CD14-positive monocyte (primary cell): Measurements from ENCODE around the gene WDR18. TPM values are rescaled to one million over a fixed set of nuclear protein-coding genes. Genes with fewer than 3 reads are reported as not detected.

Experiments used
- DNase-seq, 3 donors: peaks; one replicate each; pipeline ENCODE4 v3.0.0-alpha.2; 2011 to 2022
- H2AFZ ChIP-seq: 2 replicates; pipeline ENCODE4 v1.6.0; 2012; ENCODE audit warnings: mild to moderate bottlenecking, low read depth, low read length, inconsistent platforms; ENCODE audit not compliant: insufficient read depth, poor library complexity, severe bottlenecking
- H3K27ac ChIP-seq, 2 donors: 1 replicate in 1 of 2; 2 replicates in 1 of 2; pipeline ENCODE4 v1.5.1; 2012 to 2013; ENCODE audit warnings: low read length in 2 of 2, control low read depth in 1 of 2, inconsistent platforms in 1 of 2, low read depth in 1 of 2, mild to moderate bottlenecking in 1 of 2
- H3K27me3 ChIP-seq, 2 donors: one replicate each; pipeline versions ENCODE4 v1.6.0 to v1.6.1; 2011 to 2013; ENCODE audit warnings: low read length in 2 of 2; ENCODE audit not compliant: control insufficient read depth in 2 of 2, insufficient read depth in 2 of 2
- H3K36me3 ChIP-seq, 2 donors: replicated peaks in 1 of 2; 1 replicate in 1 of 2; 2 replicates in 1 of 2; pipeline versions ENCODE4 v1.5.1 to v1.6.1; 2012 to 2013; ENCODE audit warnings: low read length in 2 of 2, control low read depth in 1 of 2, inconsistent platforms in 1 of 2, mild to moderate bottlenecking in 1 of 2; ENCODE audit not compliant: insufficient read depth in 2 of 2, control insufficient read depth in 1 of 2
- H3K4me1 ChIP-seq, 2 donors: 1 replicate in 1 of 2; 2 replicates in 1 of 2; pipeline versions ENCODE4 v1.5.1 to v1.6.1; 2012 to 2013; ENCODE audit warnings: low read length in 2 of 2, control low read depth in 1 of 2, inconsistent platforms in 1 of 2, mild to moderate bottlenecking in 1 of 2, moderate library complexity in 1 of 2; ENCODE audit not compliant: insufficient read depth in 2 of 2, control insufficient read depth in 1 of 2
- H3K4me2 ChIP-seq: replicated peaks from 2 replicates; pipeline ENCODE3; 2012; ENCODE audit warnings: low read length, moderate library complexity, mild to moderate bottlenecking; ENCODE audit not compliant: poor library complexity, severe bottlenecking; ENCODE audit errors: extremely low read depth
- H3K4me3 ChIP-seq, 3 experiments: fragments of 200-600 bp in 1 of 3; sonication (generic) in 1 of 3; replicated peaks in 1 of 3; 1 replicate in 2 of 3; 2 replicates in 1 of 3; pipeline ENCODE4 v1.5.1; 2011 to 2013; ENCODE audit warnings: low read length in 3 of 3, mild to moderate bottlenecking in 3 of 3, control low read depth in 2 of 3, low read depth in 2 of 3, inconsistent platforms in 1 of 3, moderate library complexity in 1 of 3
- H3K79me2 ChIP-seq: 2 replicates; pipeline ENCODE4 v1.6.0; 2012; ENCODE audit warnings: mild to moderate bottlenecking, control low read depth, inconsistent platforms, low read length, moderate library complexity; ENCODE audit not compliant: insufficient read depth
- H3K9ac ChIP-seq: 2 replicates; pipeline ENCODE4 v1.6.0; 2017; ENCODE audit warnings: low read length, mild to moderate bottlenecking; ENCODE audit not compliant: insufficient read depth, poor library complexity, severe bottlenecking
- H3K9me3 ChIP-seq, 2 donors: replicated peaks in 1 of 2; 1 replicate in 1 of 2; 2 replicates in 1 of 2; pipeline versions ENCODE4 v1.5.1 to v1.6.1; 2012 to 2013; ENCODE audit warnings: low read length in 2 of 2, control low read depth in 1 of 2; ENCODE audit not compliant: control insufficient read depth in 1 of 2, insufficient read depth in 1 of 2
- H4K20me1 ChIP-seq: 2 replicates; pipeline ENCODE4 v1.6.0; 2012; ENCODE audit warnings: mild to moderate bottlenecking, low read length, control low read depth, moderate library complexity; ENCODE audit not compliant: insufficient read depth
- H3K27ac Mint-ChIP-seq, 7 donors: one replicate each; pipeline ENCODE4 v1.8.0; 2020; ENCODE audit warnings: mild to moderate bottlenecking in 7 of 7, mixed read lengths in 7 of 7, moderate library complexity in 6 of 7, inconsistent platforms in 2 of 7
- H3K27me3 Mint-ChIP-seq, 3 donors: one replicate each; pipeline ENCODE4 v1.8.0; 2021 to 2022; ENCODE audit warnings: low read depth in 3 of 3, mild to moderate bottlenecking in 3 of 3, mixed read lengths in 3 of 3, moderate library complexity in 3 of 3, inconsistent platforms in 1 of 3
- H3K36me3 Mint-ChIP-seq, 2 donors: one replicate each; pipeline ENCODE4 v1.8.0; 2020; ENCODE audit warnings: mixed read lengths in 2 of 2, inconsistent platforms in 1 of 2, mild to moderate bottlenecking in 1 of 2
- H3K4me1 Mint-ChIP-seq: one replicate; pipeline ENCODE4 v1.8.0; 2020; ENCODE audit warnings: mild to moderate bottlenecking, mixed read lengths
- H3K4me3 Mint-ChIP-seq, 2 donors: one replicate each; pipeline ENCODE4 v1.8.0; 2020; ENCODE audit warnings: mild to moderate bottlenecking in 2 of 2, mixed read lengths in 2 of 2, moderate library complexity in 1 of 2
- H3K9me3 Mint-ChIP-seq, 7 donors: one replicate each; pipeline ENCODE4 v1.8.0; 2020 to 2022; ENCODE audit warnings: mixed read lengths in 7 of 7, mild to moderate bottlenecking in 6 of 7, moderate library complexity in 6 of 7, inconsistent platforms in 2 of 7
- WGBS: methylation state at CpG from one replicate; pipeline ENCODE4 v1.1.5; 2013; ENCODE audit warnings: missing lambda C conversion rate; ENCODE audit not compliant: insufficient coverage; 5-methylcytosine and 5-hydroxymethylcytosine counted together
- intact Hi-C, 2 donors: fragments of 100-400 bp; cut with micrococcal nuclease; formaldehyde crosslinking; loops; one replicate each; pipeline versions ENCODE4 v1.15.0 to v1.15.1; 2023
- polyA plus RNA-seq, 3 donors: library from polyadenylated mRNA; depleted of rRNA in 1 of 3; unstranded in 2 of 3; stranded (reverse) in 1 of 3; fragments of 300-500 nt in 2 of 3; fragments of >200 nt in 1 of 3; fragmentation: Illumina TruSeq in 2 of 3; gene quantifications; 1 replicate in 2 of 3; 2 replicates in 1 of 3; pipeline ENCODE4 v1.2.3, GENCODE V29; 2012 to 2021
- TF ChIP-seq, protein P1 (sequence below): fragments of 200-600 bp; IDR thresholded peaks from one replicate; pipeline ENCODE4 v1.8.0; 2022; ENCODE audit warnings: antibody characterized with exemption, mild to moderate bottlenecking

Gene WDR18
- polyA plus RNA-seq, 3 donors = 21.3 to 52.7 (median 49.9) TPM

DNA sequence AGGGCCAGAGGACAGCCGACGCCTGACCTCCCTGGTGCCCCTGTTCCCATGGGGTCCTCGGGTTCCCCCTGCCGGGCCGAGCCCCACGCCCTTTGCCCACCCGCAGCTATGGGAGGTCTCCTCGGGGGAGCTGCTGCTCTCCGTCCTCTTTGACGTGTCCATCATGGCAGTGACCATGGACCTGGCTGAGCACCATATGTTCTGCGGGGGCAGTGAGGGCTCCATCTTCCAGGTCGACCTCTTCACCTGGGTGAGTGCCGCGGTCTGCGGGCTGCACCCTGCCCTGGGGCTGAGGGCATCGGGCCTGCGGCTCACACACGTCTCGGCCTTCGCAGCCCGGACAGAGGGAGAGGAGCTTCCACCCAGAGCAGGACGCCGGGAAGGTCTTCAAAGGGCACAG lies 6.6 kb downstream of the WDR18 start:
- intact Hi-C loops = no loop called here
- H3K27me3 Mint-ChIP-seq = peaks cover 6 to 12% (median 7%) of the 10 kb centered on the region in 3 donors
- H3K4me3 Mint-ChIP-seq = no peak overlapping the region

DNA sequence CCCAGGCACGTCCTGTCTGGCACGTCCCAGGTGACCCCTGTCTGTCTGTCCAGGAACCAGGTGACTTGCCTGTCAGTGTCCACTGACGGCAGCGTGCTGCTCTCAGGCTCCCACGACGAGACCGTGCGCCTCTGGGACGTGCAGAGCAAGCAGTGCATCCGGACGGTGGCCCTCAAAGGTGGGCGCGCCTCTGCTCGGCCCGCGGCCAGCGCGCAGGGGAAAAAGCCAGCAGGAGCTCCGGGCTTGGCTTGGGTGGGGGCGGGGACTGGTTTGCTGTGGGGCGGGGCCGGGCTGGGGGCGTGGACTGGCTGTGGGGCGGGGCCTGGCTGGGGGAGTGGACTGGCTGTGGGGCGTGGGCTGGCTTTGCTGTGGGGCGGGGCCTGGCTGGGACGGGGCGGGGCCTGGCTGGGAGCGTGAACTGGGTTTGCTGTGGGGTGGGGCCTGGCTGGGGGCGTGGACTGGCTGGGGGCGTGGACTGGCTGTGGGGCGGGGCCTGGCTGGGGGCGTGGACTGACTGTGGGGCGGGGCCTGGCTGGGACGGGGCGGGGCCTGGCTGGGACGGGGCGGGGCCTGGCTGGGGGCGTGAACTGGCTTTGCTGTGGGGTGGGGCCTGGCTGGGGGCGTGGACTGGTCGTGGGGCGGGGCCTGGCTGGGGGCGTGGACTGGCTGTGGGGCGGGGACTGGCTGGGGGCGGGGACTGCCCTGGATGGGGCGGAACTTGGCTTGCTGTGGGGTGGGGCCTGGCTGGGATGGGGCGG lies 7.2 kb downstream of the WDR18 start:
- Histone ChIP-seq H3K79me2 (no peaks in the 10 kb centered on the region), H3K27ac (no peak overlapping the region), H3K9me3 (peaks cover 0 to 4% of the 10 kb centered on the region in 2 donors), H3K4me2 (no peak overlapping the region), H3K9ac (no peak overlapping the region), H3K27me3 (peaks cover 3 to 14% of the 10 kb centered on the region in 2 donors), H3K4me3 (no peak overlapping the region), H3K4me1 (peaks cover 5% of the 10 kb centered on the region in 2 donors), H4K20me1 (peaks cover 13% of the 10 kb centered on the region), H2AFZ (no peak overlapping the region), H3K36me3 (peaks cover 18 to 22% of the 10 kb centered on the region in 2 donors)
- peaks cover 0 to 8% (median 0%) of the 10 kb centered on the region in 7 donors for H3K9me3 Mint-ChIP-seq
- DNase-seq = peak in 2 of 3 donors; percentile 30 to 61
- peaks cover 12 to 18% (median 13%) of the 10 kb centered on the region in 3 donors for H3K27me3 Mint-ChIP-seq
- TF ChIP-seq, protein P1, sequence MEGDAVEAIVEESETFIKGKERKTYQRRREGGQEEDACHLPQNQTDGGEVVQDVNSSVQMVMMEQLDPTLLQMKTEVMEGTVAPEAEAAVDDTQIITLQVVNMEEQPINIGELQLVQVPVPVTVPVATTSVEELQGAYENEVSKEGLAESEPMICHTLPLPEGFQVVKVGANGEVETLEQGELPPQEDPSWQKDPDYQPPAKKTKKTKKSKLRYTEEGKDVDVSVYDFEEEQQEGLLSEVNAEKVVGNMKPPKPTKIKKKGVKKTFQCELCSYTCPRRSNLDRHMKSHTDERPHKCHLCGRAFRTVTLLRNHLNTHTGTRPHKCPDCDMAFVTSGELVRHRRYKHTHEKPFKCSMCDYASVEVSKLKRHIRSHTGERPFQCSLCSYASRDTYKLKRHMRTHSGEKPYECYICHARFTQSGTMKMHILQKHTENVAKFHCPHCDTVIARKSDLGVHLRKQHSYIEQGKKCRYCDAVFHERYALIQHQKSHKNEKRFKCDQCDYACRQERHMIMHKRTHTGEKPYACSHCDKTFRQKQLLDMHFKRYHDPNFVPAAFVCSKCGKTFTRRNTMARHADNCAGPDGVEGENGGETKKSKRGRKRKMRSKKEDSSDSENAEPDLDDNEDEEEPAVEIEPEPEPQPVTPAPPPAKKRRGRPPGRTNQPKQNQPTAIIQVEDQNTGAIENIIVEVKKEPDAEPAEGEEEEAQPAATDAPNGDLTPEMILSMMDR = no peak
- 93% methylated on average over 21 of the region's 47 CpGs for WGBS
- no peak overlapping the region for H3K4me3 Mint-ChIP-seq
- peaks cover 23 to 41% of the 10 kb centered on the region in 2 donors for H3K36me3 Mint-ChIP-seq
- intact Hi-C loops = no loop called here
- peaks cover 2% of the 10 kb centered on the region for H3K4me1 Mint-ChIP-seq
- H3K27ac Mint-ChIP-seq = no peak overlapping the region

More for the DNA sequence above, 6.6 kb downstream of the WDR18 start:
- no peak overlapping the region for H3K9ac ChIP-seq
- no peak for DNase-seq
- no peak overlapping the region for H3K27ac ChIP-seq
- peaks cover 23 to 44% of the 10 kb centered on the region in 2 donors for H3K36me3 Mint-ChIP-seq
- no peak overlapping the region for H3K4me2 ChIP-seq
- peaks cover 11% of the 10 kb centered on the region for H4K20me1 ChIP-seq
- H3K4me1 ChIP-seq = no peaks in the 10 kb centered on the region
- WGBS = 98% methylated on average over 23 of the region's 23 CpGs
- no peaks in the 10 kb centered on the region for H3K9me3 ChIP-seq
- no peaks in the 10 kb centered on the region for H3K79me2 ChIP-seq
- no peak overlapping the region for H2AFZ ChIP-seq
- H3K27ac Mint-ChIP-seq = no peak overlapping the region
- H3K36me3 ChIP-seq = peaks cover 18 to 26% of the 10 kb centered on the region in 2 donors
- peaks cover 0 to 3% (median 0%) of the 10 kb centered on the region in 7 donors for H3K9me3 Mint-ChIP-seq
- TF ChIP-seq, protein P1 = no peak
- H3K4me3 ChIP-seq = no peak overlapping the region
- no peaks in the 10 kb centered on the region for H3K4me1 Mint-ChIP-seq
- H3K27me3 ChIP-seq = peaks cover 0 to 8% of the 10 kb centered on the region in 2 donors
